Common myeloid progenitor, CD34-positive (primary cell): ENCODE data around the gene ERC2.

ENCODE experiments used
- CTCF ChIA-PET: fragments of 350-600 bp; sonication (Branson Sonifier 250); formaldehyde crosslinking; loops from one replicate; lab custom pipeline; 2021; ENCODE audit warnings: antibody characterized with exemption; lab: Charles Lee
- POLR2A ChIA-PET: fragments of 350-600 bp; sonication (Branson Sonifier 250); formaldehyde crosslinking; loops from one replicate; lab custom pipeline; 2021; ENCODE audit warnings: antibody characterized with exemption; lab: Charles Lee
- DNase-seq, 3 donors: peaks; one replicate each; pipeline versions ENCODE4 v3.0.0 to v3.0.0-alpha.2; 2013
- H3K27ac ChIP-seq, 2 experiments: 1 replicate in 1 of 2; 2 replicates in 1 of 2; pipeline ENCODE4 v1.7.0; 2013; ENCODE audit warnings: inconsistent platforms in 2 of 2, low read length in 2 of 2, mild to moderate bottlenecking in 2 of 2, low read depth in 1 of 2, moderate library complexity in 1 of 2; ENCODE audit not compliant: severe bottlenecking in 2 of 2, insufficient read depth in 1 of 2, poor library complexity in 1 of 2
- H3K27me3 ChIP-seq, 5 experiments: replicated peaks in 2 of 5; 1 replicate in 3 of 5; 2 replicates in 2 of 5; pipeline versions ENCODE4 v1.6.1 to v1.7.0; 2013; ENCODE audit warnings: low read length in 4 of 5, mild to moderate bottlenecking in 2 of 5, moderate library complexity in 2 of 5, inconsistent platforms in 1 of 5; ENCODE audit not compliant: insufficient read depth in 5 of 5, control insufficient read depth in 4 of 5
- H3K36me3 ChIP-seq, 4 experiments: 1 replicate in 2 of 4; 2 replicates in 2 of 4; pipeline versions ENCODE4 v1.6.1 to v1.7.0; 2013; ENCODE audit warnings: low read length in 3 of 4, control low read depth in 1 of 4, mild to moderate bottlenecking in 1 of 4; ENCODE audit not compliant: control insufficient read depth in 4 of 4, insufficient read depth in 4 of 4
- H3K4me1 ChIP-seq, 4 experiments: 1 replicate in 3 of 4; 2 replicates in 1 of 4; pipeline versions ENCODE4 v1.6.1 to v1.7.1; 2013; ENCODE audit warnings: low read length in 3 of 4, mild to moderate bottlenecking in 3 of 4, control low read depth in 1 of 4, inconsistent platforms in 1 of 4, moderate library complexity in 1 of 4; ENCODE audit not compliant: control insufficient read depth in 4 of 4, insufficient read depth in 4 of 4; ENCODE audit errors: control extremely low read depth in 1 of 4
- H3K4me3 ChIP-seq, 7 experiments: 1 replicate in 4 of 7; 2 replicates in 3 of 7; pipeline versions ENCODE4 v1.5.1 to v1.7.0; 2013; ENCODE audit warnings: mild to moderate bottlenecking in 7 of 7, low read length in 6 of 7, moderate library complexity in 6 of 7, inconsistent platforms in 2 of 7, low read depth in 2 of 7, control low read depth in 1 of 7; ENCODE audit not compliant: insufficient read depth in 4 of 7, control insufficient read depth in 1 of 7; ENCODE audit errors: extremely low read depth in 1 of 7
- H3K9me3 ChIP-seq, 5 experiments: 1 replicate in 4 of 5; 2 replicates in 1 of 5; pipeline versions ENCODE4 v1.6.1 to v1.7.1; 2013; ENCODE audit warnings: low read length in 4 of 5, mild to moderate bottlenecking in 2 of 5, inconsistent platforms in 1 of 5, low read depth in 1 of 5, moderate library complexity in 1 of 5; ENCODE audit not compliant: control insufficient read depth in 4 of 5, insufficient read depth in 2 of 5; ENCODE audit errors: control extremely low read depth in 1 of 5
- WGBS: methylation state at CpG from one replicate; pipeline ENCODE4 v1.1.5; 2013; ENCODE audit not compliant: insufficient coverage; 5-methylcytosine and 5-hydroxymethylcytosine counted together

The ERC2 gene

DNA sequence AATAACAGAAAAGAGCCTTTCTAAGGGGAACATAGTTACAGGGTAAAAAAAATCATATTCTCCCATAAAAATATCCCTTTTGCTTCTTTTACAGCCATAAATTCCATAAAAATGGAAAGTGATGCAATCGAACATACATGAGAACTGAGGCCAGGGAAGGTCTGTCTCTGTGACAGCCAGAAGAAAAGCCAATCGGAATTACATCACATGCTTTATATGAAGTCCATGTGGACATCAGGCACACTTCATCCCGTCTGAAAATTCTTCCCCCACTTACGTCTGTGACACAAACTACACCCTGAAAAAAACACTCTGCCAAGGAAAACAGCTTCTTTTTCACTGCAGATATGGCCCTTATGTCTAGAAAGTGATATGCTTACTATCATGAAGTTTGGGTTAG is 323.5 kb downstream of the ERC2 start:
- Histone ChIP-seq H3K4me1 (no peaks in the 10 kb centered on the region), H3K27ac (no peak overlapping the region), H3K4me3 (no peak overlapping the region), H3K36me3 (no peaks in the 10 kb centered on the region), H3K9me3 (no peaks in the 10 kb centered on the region), H3K27me3 (no peaks in the 10 kb centered on the region)
- 93% methylated on average over 4 of the region's 4 CpGs for WGBS
- DNase-seq, result no peak
- ChIA-PET CTCF (no interaction called here), POLR2A (no interaction called here)

DNA sequence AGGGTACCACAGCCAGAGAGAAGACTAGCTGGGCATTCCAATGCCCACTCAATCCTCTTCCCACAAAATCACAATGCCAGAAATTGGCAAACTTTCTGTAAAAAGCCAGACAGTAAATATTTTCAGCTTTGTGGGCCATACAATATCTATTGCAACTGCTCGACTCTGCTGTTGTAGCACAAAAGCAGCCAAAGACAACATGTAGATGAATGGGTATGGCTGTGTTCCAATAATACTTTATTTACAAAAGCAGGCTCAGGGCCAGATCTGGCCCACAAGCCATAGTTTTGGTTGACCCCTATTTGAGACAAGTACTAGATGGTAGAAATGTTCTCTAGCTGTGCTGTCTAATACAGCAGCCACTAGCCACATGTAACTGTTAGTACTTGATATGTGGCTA is 330.9 kb downstream of the ERC2 start:
- CTCF ChIA-PET, result no interaction called here

DNA sequence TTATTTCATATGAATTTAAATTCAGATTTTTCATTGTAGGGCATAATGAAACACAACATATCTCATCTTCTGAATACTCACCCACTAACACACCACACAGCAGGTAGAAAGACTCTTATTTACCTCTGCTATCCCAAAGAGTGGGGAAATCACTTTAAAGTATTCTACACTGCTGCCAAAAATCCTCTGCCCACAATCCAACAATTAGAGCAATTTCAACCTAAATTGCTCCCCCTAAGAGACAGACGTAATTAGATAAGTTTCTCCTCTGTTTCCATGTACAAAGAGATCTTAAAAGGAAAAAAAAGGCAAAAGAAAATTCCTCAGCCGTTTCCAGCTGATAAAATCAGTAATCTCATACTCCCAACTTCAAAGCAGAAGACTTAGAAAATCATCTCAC is 331.8 kb downstream of the ERC2 start:
- Histone ChIP-seq H3K36me3 (no peaks in the 10 kb centered on the region), H3K9me3 (no peaks in the 10 kb centered on the region), H3K4me3 (no peak overlapping the region), H3K4me1 (no peaks in the 10 kb centered on the region), H3K27me3 (no peaks in the 10 kb centered on the region), H3K27ac (no peak overlapping the region)
- CTCF ChIA-PET, result no interaction called here
- POLR2A ChIA-PET, result no interaction called here
- DNase-seq, result no peak
- 88% methylated on average over 2 of the region's 2 CpGs for WGBS

More for the DNA sequence above, 330.9 kb downstream of the ERC2 start:
- no peak for DNase-seq
- H3K36me3 ChIP-seq, result no peaks in the 10 kb centered on the region
- POLR2A ChIA-PET, result no interaction called here
- H3K9me3 ChIP-seq, result no peaks in the 10 kb centered on the region
- H3K4me3 ChIP-seq, result no peak overlapping the region
- H3K27ac ChIP-seq, result no peak overlapping the region
- H3K27me3 ChIP-seq, result no peaks in the 10 kb centered on the region
- WGBS, result 100% methylated on average over 1 of the region's 1 CpG
- H3K4me1 ChIP-seq, result no peaks in the 10 kb centered on the region

GRCh38 chr3:56135941-56136340 is 332.3 kb downstream of the ERC2 start:
- POLR2A ChIA-PET, result no interaction called here

GRCh38 chr3:56133423-56133822 is 334.8 kb downstream of the ERC2 start:
- 80% methylated on average over 1 of the region's 2 CpGs for WGBS
- Histone ChIP-seq H3K27me3 (peaks cover 0 to 4% (median 0%) of the 10 kb centered on the region in 5 experiments), H3K27ac (no peak overlapping the region), H3K9me3 (no peaks in the 10 kb centered on the region), H3K4me1 (no peaks in the 10 kb centered on the region), H3K4me3 (no peak overlapping the region), H3K36me3 (no peaks in the 10 kb centered on the region)
- no peak for DNase-seq
- POLR2A ChIA-PET, result no interaction called here
- CTCF ChIA-PET, result no interaction called here

More at GRCh38 chr3:56135941-56136340, 332.3 kb downstream of the ERC2 start:
- Histone ChIP-seq H3K4me1 (no peaks in the 10 kb centered on the region), H3K4me3 (no peak overlapping the region), H3K9me3 (no peaks in the 10 kb centered on the region), H3K27me3 (no peaks in the 10 kb centered on the region), H3K27ac (no peak overlapping the region), H3K36me3 (no peaks in the 10 kb centered on the region)
- 94% methylated on average over 3 of the region's 4 CpGs for WGBS
- no peak for DNase-seq
- CTCF ChIA-PET, result no interaction called here

- 92% methylated on average over 2 of the region's 3 CpGs for WGBS
- Histone ChIP-seq H3K27me3 (peaks cover 0 to 4% (median 0%) of the 10 kb centered on the region in 5 experiments), H3K4me3 (no peak overlapping the region), H3K36me3 (no peaks in the 10 kb centered on the region), H3K27ac (no peak overlapping the region), H3K4me1 (no peaks in the 10 kb centered on the region), H3K9me3 (no peaks in the 10 kb centered on the region)
- no peak for DNase-seq
- POLR2A ChIA-PET, result no interaction called here
- CTCF ChIA-PET, result no interaction called here
Measured at GRCh38 chr3:56132762-56133161, 335.5 kb downstream of the ERC2 start.

DNA sequence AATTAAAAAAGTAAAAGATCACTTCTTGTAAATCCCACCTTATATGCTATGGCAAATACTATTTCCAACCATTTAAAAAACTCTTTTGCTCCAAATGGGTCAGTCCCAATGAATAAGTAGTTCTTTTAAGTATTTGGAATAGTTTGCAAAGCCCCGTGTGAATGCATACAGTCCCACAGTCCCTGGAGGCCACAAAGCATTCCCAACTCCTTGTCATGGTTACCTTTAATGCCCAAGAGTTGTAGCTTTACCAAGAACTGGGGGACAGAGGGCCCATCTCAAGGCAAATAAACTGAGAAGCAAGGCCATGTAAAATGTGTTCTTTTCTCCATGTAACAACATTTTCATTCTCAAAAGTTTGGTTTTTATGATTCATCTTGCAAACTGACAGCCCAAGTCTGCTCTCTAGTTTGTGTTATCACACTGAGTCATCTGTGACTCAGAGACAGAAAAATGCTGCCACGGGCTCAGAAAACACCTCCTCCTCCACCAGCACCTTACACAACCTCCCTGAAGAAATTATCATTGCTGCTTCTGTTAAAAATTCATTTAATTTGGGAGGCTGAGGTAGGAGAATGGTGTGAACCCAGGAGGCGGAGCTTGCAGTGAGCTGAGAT is 336.2 kb downstream of the ERC2 start:
- Histone ChIP-seq H3K27ac (no peak overlapping the region), H3K4me1 (no peaks in the 10 kb centered on the region), H3K36me3 (no peaks in the 10 kb centered on the region), H3K4me3 (no peak overlapping the region), H3K9me3 (no peaks in the 10 kb centered on the region), H3K27me3 (peaks cover 0 to 4% (median 0%) of the 10 kb centered on the region in 5 experiments)
- CTCF ChIA-PET, result no interaction called here
- no CpG with 5 or more reads among the region's 3 CpGs for WGBS
- POLR2A ChIA-PET, result no interaction called here
- DNase-seq, result no peak
